T-helper 9 cell (primary cell): ENCODE results near the gene ZNF280C.
"Not testable (repeated sequence)": the region's sequence is repeated elsewhere in the genome, so short reads cannot be mapped to it uniquely, and the experiment has no call there.

Experiments
- DNase-seq: peaks from one replicate; pipeline ENCODE4 v3.0.0-alpha.2; 2020

The ZNF280C gene

DNA sequence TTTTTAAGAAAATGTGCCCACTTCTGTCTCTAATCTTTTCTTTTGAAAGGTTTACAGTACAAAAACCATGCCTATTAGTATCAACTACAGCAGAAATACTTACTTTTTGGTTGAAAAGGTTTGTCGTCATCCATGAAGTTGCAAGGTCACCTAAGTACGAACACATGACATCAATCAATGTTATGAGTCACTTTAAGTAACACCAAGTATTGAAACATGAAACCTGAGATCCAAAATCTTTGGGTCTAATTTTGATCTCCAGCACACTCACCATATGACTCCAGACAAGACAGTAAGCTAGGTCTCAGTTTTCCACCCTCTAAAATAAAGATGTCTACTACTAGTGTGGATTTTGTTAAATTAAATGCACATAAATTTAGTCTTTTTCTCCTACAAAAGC is 8.4 kb downstream of the ZNF280C start:
- DNase-seq: no peak

DNA sequence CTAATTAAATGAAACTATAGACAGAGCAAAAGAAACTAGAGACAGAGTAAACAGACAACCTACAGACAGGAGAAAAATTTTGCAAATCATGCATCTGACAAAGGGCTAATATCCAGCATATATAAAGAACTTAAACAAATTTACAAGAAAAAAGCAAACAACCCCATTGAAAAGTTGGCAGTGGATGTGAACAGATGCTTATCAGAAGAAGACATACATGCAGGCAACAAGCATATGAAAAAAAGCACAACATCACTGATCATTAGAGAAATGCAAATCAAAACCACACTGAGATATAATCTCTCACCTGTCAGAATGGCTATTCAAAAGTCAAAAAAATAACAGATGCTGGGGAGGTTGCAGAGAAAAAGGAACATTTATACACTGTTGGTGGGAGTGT is 14.8 kb downstream of the ZNF280C start:
- no peak for DNase-seq

DNA sequence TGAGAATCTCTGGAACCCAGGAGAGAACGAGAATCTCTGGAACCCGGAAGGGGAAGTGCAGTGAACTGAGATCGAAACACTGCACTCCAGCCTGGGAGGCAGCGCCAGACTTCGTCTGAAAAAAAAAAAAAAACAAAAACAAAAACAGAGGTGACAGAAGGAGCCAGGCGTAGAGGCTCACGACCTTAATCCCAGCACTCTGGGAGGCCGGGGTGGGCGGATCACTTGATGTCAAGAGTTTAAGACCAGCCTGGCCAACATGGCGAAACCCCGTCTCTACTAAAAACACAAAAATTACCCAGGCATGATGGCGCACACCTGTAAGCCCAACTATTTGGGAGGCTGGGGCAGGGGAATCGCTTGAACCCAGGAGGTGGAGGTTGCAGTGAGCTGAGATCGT is 17.0 kb downstream of the ZNF280C start:
- DNase-seq: no peak

DNA sequence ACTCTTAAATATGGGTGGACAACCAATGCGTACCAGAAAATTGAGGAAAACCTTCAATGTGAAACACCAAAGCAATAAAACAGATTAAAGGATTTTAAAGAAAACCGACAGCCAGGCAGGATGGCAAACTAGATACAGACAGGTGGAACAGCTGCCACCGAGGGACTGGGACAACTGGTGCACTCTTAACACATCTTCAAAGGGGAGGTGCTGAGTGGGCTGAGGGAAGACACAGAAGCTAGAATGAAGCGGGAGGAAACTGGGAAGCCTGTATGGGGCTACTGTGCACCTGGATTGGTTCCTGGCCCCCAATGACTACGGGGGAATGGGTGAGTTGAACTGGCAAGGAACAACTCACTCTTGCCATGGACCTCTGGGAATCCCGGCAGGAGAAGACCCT is 20.7 kb downstream of the ZNF280C start:
- no peak for DNase-seq

DNA sequence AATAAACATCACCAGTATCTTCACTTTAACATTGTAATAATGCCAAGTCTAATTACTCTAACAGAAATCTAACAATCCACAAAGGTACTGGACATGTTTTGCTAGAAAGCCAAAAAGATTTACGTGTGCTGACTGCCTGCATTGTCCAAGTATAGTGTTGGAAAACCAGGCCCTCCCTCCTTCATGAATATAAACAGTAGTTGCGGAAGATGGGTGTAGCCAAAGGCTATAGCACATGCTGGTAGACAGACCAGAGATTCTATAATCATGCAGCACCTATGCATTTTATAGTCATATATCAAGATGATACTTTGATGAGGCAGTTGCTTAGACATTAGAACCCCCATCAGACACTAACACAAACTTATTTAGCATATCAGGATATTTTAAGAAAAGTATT is 22.6 kb downstream of the ZNF280C start:
- DNase-seq: no peak

DNA sequence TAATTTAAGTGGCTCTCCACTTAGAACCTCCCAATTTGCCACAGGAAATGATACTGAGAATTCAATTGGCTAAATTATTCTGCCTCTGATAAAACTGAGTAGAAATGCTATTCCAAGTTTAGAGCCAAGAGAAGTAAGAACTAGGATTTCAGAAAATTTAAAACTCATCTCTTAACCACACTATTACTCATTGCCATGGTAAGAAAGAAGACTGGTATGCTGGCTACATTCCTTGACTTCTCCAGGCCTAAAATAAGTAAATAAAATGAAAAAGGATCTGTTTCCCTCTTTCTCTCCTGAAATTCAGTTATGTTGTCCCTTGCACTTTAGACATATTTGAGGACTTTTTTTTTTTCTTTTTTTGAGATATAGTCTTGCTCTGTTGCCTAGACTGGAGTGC is 23.3 kb downstream of the ZNF280C start:
- no peak for DNase-seq

DNA sequence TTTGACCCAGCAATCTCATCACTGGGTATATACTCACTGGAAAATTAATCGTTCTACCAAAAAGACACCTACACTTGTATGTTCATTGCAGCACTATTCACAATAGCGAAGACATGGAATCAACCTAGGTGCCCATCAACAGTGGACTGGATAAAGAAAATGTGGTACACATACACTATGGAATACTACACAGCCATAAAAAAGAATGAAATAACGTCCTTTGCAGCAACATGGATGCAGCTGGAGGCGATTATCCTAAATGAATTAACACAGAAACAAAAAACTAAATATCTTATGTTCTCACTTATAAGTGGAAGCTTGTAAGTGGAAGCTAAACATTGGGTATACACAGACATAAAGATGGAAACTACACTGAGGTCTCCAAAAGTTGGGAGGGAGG is 37.5 kb downstream of the ZNF280C start:
- not testable (repeated sequence) for DNase-seq

DNA sequence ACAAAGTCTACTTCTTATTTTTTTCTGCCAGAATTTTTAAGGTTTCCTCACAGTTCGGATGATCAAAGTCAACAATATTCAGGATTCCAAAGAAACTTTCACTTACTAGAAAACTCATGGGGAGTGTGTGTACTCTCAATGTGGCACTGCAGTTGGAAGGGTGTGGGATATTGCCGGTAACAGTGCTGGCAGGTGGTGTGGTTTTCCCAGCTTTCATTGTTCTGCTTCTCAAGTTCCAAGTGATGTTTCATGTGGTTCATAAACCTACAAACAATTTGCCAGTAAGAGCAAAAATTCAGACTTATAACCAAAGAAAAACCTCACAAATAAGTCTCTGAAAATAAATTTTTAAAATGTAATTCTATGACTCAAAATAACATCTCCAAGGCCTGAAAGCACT is 39.8 kb downstream of the ZNF280C start:
- no peak for DNase-seq

DNA sequence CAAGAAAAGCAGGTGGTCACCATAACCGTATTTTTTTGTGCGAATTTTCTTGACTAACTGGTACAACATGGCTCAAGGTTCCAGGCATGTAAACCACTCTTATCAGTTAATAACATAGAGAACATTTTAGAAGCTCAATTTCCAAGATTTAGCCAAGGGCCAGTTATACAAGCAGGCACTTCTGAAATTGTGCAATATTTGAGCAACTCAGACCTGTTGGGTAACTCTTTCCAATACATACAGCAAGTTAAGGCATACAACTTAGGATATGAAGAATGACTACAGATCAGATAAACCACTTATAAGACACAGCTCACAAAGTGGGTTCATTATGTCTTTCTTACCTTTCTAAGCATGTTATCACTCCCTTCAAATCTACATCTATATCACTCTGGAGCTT is 43.9 kb downstream of the ZNF280C start:
- DNase-seq: no peak

DNA sequence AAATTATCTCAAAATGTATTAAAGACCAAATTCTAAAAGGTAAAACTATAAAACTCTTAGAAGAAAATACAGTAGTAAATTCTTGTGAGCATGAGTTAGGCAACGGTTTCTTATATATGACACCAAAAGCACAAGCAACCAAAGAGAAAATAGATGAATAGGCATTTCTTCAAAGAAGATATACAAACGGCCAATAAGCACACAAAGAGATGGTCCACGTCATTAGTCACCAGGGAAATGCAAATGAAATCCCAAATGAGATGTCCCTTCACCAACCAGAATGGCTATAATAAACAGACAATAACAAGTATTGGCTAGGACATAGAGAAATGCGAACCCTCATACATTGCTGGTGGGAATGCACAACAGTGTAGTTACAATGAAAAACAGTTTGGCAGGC is 52.4 kb downstream of the ZNF280C start:
- no peak for DNase-seq

DNA sequence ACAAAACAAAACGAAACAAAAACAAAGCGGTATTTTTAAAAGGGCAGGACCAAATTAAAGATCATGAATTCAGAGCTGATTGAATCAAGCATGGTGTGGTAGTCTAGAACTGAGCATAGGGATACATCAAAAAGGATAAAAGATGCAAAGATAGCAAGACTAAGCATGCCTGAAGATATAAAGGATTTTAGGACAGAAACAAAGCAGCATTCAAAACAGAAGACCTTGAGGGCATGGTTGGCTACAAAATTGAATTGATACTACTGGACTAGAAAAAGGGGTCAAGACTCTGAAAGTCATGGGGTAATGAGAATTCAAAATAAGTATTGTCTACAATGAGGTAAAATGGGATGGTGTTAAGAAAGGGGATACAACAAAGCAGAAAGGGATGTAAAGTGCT is 55.3 kb downstream of the ZNF280C start:
- DNase-seq: no peak

DNA sequence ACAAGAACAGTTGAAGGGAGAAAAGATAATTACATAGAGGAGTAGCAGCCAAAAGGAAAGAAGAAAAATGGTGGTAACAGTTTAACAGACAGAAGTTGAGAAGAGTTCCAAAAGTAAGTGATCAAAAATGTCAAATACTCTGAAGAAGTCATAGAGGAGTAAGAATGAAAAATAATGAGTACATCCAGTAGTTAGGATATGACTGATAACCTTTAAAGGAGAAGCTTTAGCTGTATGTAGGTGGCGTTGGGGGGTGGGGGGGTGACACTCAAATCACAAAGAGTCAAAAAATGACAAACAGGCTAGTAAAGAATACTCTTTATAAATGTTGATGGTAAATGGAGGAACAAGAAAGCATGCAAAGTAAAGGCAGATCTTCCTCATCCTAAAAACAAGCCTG is 56.3 kb downstream of the ZNF280C start:
- no peak for DNase-seq

DNA sequence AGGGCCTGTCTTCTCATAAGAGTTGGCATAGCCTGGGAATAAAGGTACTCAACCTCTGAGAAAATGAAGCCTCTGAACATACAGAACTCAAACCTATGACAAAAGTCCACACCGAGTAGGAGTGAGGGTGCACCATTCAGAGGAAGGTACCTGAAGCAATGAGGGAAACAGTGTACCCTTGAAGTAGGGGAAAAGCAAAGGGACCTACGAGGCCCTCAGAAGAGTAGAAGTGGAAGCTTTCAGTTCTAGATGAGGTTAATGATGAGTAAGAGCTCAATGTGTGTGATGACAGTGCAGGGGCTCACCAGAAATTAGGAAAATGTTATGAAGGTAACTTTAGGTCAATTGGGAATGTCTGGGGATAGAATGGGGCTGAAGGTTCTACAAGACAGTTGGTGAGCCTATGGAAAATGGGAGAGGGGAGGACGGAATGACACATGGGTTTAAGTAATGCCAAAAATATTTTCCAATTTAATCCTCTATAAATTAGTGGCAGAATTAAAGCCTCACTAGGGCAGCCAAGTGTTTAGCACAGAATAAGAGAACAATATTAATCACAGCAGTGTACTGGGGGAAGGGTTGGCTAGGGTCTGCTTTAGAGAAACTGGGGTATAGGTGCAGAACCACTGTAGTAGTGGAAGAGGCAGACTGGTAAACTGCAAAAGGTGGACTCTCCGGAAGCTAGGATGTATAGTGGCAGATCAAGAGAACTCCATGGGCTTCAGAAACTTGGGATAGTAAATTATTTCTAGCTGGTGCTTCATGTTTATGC is 57.1 kb downstream of the ZNF280C start:
- no peak for DNase-seq

DNA sequence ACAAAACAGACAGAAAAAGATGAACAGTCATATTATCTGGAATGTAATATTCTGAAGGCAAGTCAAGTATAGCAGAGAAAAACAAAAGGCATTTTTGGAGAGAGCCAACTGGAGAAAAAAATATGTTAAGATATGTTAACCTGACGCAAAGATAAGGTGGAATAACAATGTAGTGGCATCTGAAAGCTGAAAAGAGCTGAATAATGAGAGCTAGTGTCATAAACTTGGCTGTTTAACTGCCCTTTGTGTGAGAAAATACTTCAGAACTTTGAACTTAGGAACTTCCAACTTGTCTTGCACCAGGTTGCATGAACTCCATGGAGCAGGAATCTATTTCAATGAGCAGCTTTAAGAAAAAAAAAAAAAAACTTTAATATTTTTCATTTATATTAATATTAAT is 64.1 kb downstream of the ZNF280C start:
- DNase-seq: no peak

DNA sequence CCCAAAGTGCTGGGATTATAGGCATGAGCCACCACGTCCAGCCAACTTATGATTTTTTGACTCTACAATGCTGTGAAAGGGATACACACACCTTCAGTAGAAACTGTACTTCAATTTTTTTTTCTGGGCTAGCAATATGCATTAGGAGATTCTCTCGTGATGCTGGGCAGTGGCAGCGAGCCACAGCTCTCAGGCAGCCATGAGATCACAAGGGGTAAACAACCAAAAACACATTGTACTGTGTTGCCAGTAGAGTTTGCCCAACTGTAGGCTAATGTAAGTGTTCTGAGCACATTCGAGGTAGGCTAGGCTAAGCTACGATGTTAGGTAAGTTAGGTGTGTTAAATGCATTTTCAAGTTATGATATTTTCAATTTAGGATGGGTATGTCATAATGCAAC is 71.2 kb downstream of the ZNF280C start:
- DNase-seq: no peak

DNA sequence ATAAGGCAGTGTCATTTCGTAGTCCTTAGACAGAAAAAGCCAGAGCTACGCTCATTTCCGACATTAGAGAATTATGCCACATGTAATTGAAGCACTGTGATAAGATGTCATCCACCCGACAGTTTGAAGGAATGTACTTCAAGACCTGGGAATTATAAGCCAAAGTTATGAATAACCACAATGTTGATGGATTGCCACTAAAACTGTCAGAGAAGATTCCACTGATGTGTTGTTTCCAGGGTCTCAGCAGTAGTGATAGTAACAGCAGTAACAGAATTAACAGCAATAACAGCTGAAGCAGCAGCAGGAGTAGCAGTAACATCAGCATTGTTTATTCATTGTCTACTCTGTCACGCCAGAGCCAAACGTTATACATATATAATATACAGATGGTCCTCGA is 72.2 kb downstream of the ZNF280C start:
- DNase-seq: no peak

DNA sequence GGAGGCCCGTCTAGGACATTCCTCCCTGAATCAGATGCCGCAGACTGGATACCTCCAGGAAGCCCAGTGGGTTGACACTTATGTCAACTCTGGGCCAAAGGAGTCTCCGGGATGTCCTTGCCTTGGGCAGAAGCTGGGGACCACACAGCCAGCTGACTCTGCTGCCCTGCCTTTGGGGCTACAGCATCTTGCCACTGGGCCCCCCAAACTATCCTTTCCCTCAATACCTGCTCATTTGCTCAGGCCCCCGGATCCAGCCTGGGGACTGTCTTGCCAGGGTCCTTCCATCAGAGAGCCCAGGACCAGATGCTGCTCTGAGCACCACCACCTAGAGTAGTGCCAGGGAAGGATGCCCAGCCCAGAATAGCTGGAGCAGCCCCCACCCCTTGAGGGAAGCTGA is 77.9 kb downstream of the ZNF280C start:
- DNase-seq: no peak

DNA sequence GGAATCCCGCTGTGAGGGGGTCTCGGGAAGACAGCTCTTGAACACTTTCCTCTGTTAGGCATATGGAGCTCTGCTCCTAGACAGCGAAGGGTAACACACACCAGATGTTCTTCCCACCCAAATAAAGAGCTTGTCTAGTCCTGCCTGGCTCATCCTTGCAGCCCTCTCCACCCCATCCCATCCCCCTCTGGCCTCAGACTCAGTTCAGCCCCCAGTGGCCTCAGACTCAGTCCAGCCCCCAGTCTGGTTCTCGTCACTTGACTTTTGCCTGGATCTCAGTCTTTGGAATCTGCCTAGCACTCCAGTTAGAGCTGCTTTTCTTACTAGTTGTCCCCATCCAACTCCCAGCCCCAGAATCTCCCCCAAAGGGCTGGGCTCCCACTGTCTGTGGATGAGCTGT is 82.0 kb downstream of the ZNF280C start:
- no peak for DNase-seq

DNA sequence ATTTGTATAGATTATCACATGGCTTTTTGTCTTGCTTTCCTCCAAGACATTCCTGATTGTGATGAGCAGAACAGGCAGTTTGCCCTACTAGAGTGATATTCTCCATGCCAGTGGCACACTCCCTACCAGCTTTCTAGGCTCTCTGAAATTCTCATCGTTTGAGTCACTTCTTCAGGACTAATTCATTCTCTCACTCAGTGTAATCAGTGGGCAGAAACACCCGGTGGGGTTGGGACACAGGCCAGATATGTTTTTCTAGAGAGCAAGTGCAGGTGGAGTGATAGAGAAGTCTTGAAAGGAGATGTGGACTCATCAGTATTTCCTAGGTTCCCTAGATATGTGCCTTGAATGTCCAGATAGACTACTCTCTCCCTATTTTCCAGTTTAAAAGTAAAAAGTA is 83.8 kb downstream of the ZNF280C start:
- no peak for DNase-seq

DNA sequence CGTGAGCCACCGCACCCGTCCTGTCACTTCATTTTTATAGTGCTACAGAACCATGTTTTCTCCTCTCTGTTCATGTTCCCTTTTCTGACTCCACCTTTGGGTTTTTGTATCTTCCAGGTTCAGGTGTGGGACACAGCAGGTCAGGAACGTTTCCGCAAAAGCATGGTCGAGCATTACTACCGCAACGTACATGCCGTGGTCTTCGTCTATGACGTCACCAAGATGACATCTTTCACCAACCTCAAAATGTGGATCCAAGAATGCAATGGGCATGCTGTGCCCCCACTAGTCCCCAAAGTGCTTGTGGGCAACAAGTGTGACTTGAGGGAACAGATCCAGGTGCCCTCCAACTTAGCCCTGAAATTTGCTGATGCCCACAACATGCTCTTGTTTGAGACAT is 84.5 kb downstream of the ZNF280C start:
- DNase-seq: no peak

DNA sequence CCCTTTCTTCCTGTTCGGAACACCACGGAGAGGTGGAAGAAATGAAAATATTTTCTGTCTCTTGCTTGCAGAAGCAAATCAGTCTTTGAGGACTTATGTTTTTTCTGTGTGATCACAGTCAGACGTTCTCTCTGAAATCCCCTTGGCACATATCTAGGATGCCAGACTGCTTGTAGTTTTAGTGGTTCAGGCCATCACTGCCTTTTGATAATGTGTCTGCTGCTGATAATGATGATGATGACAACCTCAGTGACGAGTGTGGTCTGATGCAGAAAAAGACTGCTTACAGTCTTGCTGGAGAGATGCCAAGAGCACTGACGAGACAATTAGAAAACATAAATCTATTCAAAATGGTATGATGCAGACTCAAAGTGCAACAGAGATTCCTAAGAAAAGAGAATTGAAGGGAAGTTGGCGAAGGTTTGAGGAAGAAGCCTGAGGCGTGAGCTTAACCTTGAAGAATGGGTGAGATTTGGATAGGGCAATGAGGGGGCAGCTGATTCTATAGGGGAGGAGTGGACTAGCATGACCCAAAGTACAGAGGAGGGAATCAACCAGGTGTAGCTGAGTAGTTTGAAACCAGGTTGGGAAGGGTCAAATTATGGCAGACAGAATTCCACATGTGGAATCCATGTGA is 89.0 kb downstream of the ZNF280C start:
- DNase-seq: no peak

DNA sequence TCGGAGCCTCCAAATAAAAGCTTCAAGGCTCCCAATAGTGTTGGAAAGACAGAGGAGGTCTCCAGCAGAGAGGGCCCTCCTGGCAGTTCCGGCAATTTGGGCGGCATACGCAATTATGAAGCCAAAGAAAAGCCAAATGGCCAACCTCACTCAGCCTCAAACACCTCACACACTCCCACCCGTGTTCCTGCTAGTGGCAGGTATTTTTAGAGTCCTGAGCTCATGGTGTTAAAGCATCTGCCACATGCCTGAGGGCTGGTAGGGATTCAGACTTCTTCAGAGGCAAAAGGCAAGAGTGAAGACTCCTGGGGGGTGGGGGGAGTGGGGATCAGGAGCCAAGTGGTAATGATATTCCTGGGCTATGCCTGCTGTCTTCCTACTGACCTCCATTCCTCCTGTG is 89.5 kb downstream of the ZNF280C start:
- DNase-seq: no peak

DNA sequence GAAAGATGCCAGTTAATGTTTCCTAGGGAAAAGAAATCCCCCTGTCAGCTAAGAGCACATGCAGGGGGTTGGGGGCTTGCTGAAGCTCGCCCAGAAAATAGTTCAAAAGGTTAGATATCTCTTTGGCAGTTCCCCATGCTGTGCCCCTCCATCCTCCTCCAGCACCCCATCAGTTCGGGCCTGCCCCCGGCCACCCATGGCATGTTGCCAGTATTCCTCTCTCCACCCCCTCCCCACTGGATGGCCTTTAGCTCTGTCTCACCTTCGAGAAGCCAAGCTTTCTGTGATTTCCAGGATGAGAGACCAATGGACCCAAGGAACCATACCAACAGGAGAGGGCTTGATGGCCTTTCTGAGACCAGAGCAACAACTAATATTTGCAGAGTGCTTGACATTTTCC is 91.8 kb downstream of the ZNF280C start:
- DNase-seq: no peak

DNA sequence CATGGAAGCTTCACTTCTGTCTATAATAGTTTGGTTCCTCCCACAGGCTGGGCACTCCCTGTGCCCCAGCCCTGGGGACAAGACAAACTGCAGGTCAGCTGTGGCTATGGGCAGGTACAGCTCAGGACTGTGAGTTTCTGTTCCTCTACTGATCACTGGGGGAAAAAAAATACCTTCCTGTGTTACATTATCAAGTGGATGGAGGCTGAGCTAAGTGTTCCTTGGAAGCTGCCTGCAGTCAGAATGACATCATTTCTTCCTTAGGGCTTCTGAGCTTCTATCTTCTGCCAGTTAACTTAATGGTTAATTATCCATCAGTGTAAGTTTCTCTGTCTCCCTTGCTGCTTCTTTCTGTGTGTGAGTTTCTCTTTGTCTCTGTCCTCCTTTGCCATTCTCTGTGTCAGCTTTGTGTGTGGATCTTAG is 92.3 kb downstream of the ZNF280C start:
- DNase-seq: no peak

DNA sequence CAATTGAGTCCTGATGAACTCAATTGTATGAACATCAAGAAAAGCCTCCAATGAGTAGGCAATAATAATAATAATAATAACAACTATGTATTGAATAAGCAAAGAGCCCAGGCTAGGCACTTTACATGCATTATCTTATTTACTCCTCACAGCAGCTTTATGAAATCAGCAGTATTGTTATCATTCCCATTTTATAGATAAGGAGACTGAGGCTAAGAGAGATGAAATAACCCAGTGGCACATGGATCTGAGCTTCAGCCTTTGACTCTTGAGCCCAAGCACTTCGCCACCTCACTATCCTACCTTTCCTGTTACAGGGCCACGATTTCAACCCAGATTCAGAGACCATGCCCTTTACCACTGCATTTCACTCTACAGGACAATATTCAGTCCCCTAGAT is 93.8 kb downstream of the ZNF280C start:
- no peak for DNase-seq
